ENCODE measurements around the gene AASS. TPM values are rescaled to one million over a fixed set of nuclear protein-coding genes. Genes with fewer than 3 reads are reported as not detected.

AASS gene
- total and polyA plus RNA-seq, 2 donors (not counting 3 experiments of a cell fraction or from before 2014, with no cell fraction given), result 11.1 to 27.8 TPM

DNA sequence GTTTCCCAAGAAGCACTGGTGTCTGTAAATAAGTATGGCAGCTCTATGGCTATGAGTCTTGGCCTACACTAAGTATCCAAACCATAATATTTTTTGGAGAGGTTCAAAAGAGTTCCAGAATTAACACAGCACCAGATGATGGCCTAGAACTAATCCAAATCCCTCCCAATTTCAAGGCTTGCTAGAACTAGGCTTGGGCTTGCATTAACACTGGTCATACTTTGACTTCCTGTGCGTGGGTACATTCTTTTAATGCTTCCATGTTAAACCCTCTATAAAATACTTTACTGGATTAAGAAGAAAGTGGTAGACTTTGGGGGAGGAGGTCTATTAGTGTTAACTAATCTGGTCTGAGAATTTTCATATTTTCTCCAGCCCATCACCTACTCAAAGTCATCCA lies 3.1 kb downstream of the AASS start:
- TF ChIP-seq EZH2 (IDR thresholded peaks at IDR 0.05; ENCODE audit: borderline replicate concordance, low read depth, low read length, severe bottlenecking), result no peak
- TF ChIP-seq, protein P1, sequence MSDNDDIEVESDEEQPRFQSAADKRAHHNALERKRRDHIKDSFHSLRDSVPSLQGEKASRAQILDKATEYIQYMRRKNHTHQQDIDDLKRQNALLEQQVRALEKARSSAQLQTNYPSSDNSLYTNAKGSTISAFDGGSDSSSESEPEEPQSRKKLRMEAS (IDR thresholded peaks at IDR 0.05; ENCODE audit: insufficient read depth, insufficient read length), result no peak
- no peak for TF ChIP-seq FOS (IDR thresholded peaks at IDR 0.05; ENCODE audit: borderline replicate concordance, insufficient read depth, low read length)
- TF ChIP-seq MYC (IDR thresholded peaks at IDR 0.05; ENCODE audit: low read depth, low read length), result no peak
- no peak for TF ChIP-seq JUN (IDR thresholded peaks at IDR 0.05; ENCODE audit: borderline replicate concordance, insufficient read depth, insufficient read length, low read depth)
- TF ChIP-seq, protein P2, sequence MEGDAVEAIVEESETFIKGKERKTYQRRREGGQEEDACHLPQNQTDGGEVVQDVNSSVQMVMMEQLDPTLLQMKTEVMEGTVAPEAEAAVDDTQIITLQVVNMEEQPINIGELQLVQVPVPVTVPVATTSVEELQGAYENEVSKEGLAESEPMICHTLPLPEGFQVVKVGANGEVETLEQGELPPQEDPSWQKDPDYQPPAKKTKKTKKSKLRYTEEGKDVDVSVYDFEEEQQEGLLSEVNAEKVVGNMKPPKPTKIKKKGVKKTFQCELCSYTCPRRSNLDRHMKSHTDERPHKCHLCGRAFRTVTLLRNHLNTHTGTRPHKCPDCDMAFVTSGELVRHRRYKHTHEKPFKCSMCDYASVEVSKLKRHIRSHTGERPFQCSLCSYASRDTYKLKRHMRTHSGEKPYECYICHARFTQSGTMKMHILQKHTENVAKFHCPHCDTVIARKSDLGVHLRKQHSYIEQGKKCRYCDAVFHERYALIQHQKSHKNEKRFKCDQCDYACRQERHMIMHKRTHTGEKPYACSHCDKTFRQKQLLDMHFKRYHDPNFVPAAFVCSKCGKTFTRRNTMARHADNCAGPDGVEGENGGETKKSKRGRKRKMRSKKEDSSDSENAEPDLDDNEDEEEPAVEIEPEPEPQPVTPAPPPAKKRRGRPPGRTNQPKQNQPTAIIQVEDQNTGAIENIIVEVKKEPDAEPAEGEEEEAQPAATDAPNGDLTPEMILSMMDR (IDR thresholded peaks at IDR 0.05; ENCODE audit: extremely low read depth in 1 of 2, insufficient read depth in 1 of 2, low read depth in 1 of 2, low read length in 2 of 2), result no peak
- TF ChIP-seq GATA2 (IDR thresholded peaks at IDR 0.05; ENCODE audit: insufficient read depth, insufficient read length, low read depth, low read length), result no peak
- TF ChIP-seq POLR2A (IDR thresholded peaks at IDR 0.05; ENCODE audit: low read depth, low read length), result no peak
- TF ChIP-seq POLR2AphosphoS5 (IDR thresholded peaks at IDR 0.05; ENCODE audit: insufficient read depth, low read depth, low read length), result no peak
- no peaks in the 10 kb centered on the region for H3K27me3 ChIP-seq (ENCODE audit: control insufficient read depth in 2 of 2, insufficient read depth in 2 of 2, low read length in 2 of 2)
- CTCF ChIA-PET, result interaction anchor here (1.5 to 2.2 kb wide), 2 partner anchors 9 to 48 kb away, joined by 3 to 9 read pairs; no protein-coding TSS in a partner anchor
- DNase-seq (ENCODE audit: low read depth, low spot score), result no peak
- H3K4me3 ChIP-seq (replicated peaks in 1 of 3; ENCODE audit: insufficient read depth in 1 of 3, low read depth in 1 of 3, low read length in 3 of 3), result no peak overlapping the region
- no peaks in the 10 kb centered on the region for H3K9me3 ChIP-seq (replicated peaks; ENCODE audit: control insufficient read depth, insufficient read depth, low read length)
- peaks cover 28% of the 10 kb centered on the region for H3K4me1 ChIP-seq (ENCODE audit: control insufficient read depth, extremely low read depth, insufficient read depth, low read length)
- BruUV-seq (replicated peaks), result no TSS peak
- peaks cover 2% of the 10 kb centered on the region for H4K20me1 ChIP-seq (replicated peaks; ENCODE audit: control insufficient read depth, extremely low read depth, insufficient read depth, low read length)
- no peak overlapping the region for H3K27ac ChIP-seq (ENCODE audit: insufficient read depth, low read depth, low read length)
- peaks cover 53% of the 10 kb centered on the region for H3K79me2 ChIP-seq (ENCODE audit: control insufficient read depth, insufficient read depth, low read length)
- H3K9me1 ChIP-seq (replicated peaks; ENCODE audit: control insufficient read depth, extremely low read depth, insufficient read depth, low read length), result no peaks in the 10 kb centered on the region
- no peak overlapping the region for H3K9ac ChIP-seq (replicated peaks; ENCODE audit: extremely low read depth, insufficient read depth, low read length)
- POLR2A ChIA-PET, result no interaction called here
- dilution Hi-C loops (cut with MboI; ENCODE audit: extremely low pct_ligation_motif_present, low sequenced_read_pairs), result no loop called here
- intact Hi-C loops (cut with micrococcal nuclease), result loop anchor here (5.0 kb wide), 3 partner anchors 171 to 1606 kb away; partner anchors contain the start of gene WASL
- H3K36me3 ChIP-seq (ENCODE audit: control insufficient read depth in 2 of 2, extremely low read depth in 1 of 2, insufficient read depth in 2 of 2, low read length in 2 of 2), result no peaks in the 10 kb centered on the region
- no peak for FAIRE-seq
- no peak overlapping the region for H3K4me2 ChIP-seq (ENCODE audit: insufficient read depth, low read length)
- H2AFZ ChIP-seq (ENCODE audit: low read depth, low read length), result no peak overlapping the region

Data from endothelial cell of umbilical vein (primary cell).